ENCODE measurements around the gene PLXNB2.
"Not testable (repeated sequence)": the region's sequence is repeated elsewhere in the genome, so short reads cannot be mapped to it uniquely, and the experiment has no call there.

PLXNB2 gene

DNA sequence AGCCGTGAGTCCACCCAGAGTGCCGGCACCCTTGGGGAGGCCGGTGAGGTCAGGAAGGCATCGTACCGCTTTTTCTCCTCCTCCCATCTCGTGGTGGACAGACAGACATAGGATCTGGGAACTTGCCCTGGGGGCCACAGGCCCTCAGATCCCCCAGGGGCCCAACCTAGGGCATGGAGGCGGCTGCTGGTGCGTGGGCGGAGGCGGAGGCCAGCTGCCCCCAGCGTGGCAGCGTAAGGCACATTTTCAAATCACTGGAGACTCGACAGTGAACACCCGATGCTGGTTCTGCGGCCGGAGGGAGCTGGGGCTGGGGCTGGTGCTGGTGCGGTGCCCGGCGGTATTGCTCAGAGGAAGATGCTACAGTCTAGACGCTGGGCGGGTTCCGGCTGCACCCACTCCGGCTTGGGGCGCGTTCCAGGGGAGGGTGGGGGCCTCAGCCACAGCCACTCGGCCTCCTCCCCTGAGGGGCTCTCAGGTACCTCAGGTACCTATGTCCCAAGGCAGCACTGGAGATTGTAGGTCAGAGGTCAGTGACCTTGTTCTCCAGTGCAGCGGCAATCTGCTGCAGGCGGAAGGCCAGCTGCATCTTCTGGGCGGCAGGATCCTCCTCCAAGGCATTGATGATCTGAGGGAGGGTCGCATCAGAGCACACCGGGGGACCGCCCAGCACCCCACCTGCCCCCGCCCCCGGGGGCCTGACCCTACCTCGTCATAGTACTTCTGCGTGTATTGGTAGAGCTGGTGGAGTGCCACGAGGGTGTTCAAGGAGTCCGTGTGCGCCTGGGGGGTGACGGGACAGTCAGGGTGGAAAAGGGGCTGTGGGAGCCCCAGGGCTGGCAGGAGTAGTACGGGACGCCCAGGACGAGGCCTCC, 32.0 kb downstream of the PLXNB2 start:
- H2BK120ac ChIP-seq (ENCODE audit: insufficient read depth, low read length, poor library complexity) = no peak overlapping the region
- no peak overlapping the region for H3K18ac ChIP-seq (ENCODE audit: low read length)
- H4K91ac ChIP-seq (ENCODE audit: low read depth, low read length) = no peak overlapping the region
- no peaks in the 10 kb centered on the region for H3K79me1 ChIP-seq (ENCODE audit: low read length)
- no peak overlapping the region for H2AFZ ChIP-seq (ENCODE audit: insufficient read depth, low read length, poor library complexity)
- H3K36me3 ChIP-seq (ENCODE audit: control insufficient read depth in 1 of 2, insufficient read depth in 2 of 2, low read length in 2 of 2) = peaks cover 59 to 60% of the 10 kb centered on the region in 2 experiments
- no peak overlapping the region for H2AK5ac ChIP-seq (ENCODE audit: low read length)
- no peak overlapping the region for H3K27ac ChIP-seq (ENCODE audit: low read depth, low read length)
- peaks cover 10 to 20% of the 10 kb centered on the region in 2 experiments for H3K4me1 ChIP-seq (ENCODE audit: control insufficient read depth in 1 of 2, insufficient read depth in 2 of 2, low read length in 2 of 2)
- H4K12ac ChIP-seq (ENCODE audit: low read depth, low read length) = no peak overlapping the region
- H4K8ac ChIP-seq (ENCODE audit: low read depth, low read length) = no peak overlapping the region
- H3K27me3 ChIP-seq (ENCODE audit: insufficient read depth, low read length) = peaks cover 15% of the 10 kb centered on the region
- no peak overlapping the region for H3K23ac ChIP-seq (ENCODE audit: low read length)
- H3K4ac ChIP-seq (ENCODE audit: low read depth, low read length) = no peak overlapping the region
- DNase-seq = peak; percentile 83 to 93
- H2BK12ac ChIP-seq (ENCODE audit: low read length) = no peak overlapping the region
- no peak overlapping the region for H2BK5ac ChIP-seq (ENCODE audit: low read depth, low read length, poor library complexity)
- no peak overlapping the region for H3K4me3 ChIP-seq (ENCODE audit: low read depth, low read length)
- WGBS (ENCODE audit: extremely low coverage, insufficient coverage, insufficient read length) = no CpG with 5 or more reads among the region's 43 CpGs
- peaks cover 5% of the 10 kb centered on the region for H3K9me3 ChIP-seq (ENCODE audit: insufficient read depth, low read depth, low read length)
- H3K79me2 ChIP-seq (ENCODE audit: control insufficient read depth, insufficient read depth, low read length, poor library complexity) = no peaks in the 10 kb centered on the region
- H3K9ac ChIP-seq (ENCODE audit: low read length) = no peak overlapping the region
- no peak overlapping the region for H3K4me2 ChIP-seq (ENCODE audit: low read length)
- H3K14ac ChIP-seq (ENCODE audit: low read length) = no peak overlapping the region

GRCh38 chr22:50274771-50275170, 32.7 kb downstream of the PLXNB2 start:
- Histone ChIP-seq H3K23ac (ENCODE audit: low read length) (no peak overlapping the region), H3K4me1 (ENCODE audit: control insufficient read depth in 1 of 2, insufficient read depth in 2 of 2, low read length in 2 of 2) (peaks cover 10 to 20% of the 10 kb centered on the region in 2 experiments), H4K8ac (ENCODE audit: low read depth, low read length) (no peak overlapping the region), H3K27me3 (ENCODE audit: insufficient read depth, low read length) (peaks cover 20% of the 10 kb centered on the region), H3K9ac (ENCODE audit: low read length) (no peak overlapping the region), H2AK5ac (ENCODE audit: low read length) (no peak overlapping the region), H3K79me1 (ENCODE audit: low read length) (no peaks in the 10 kb centered on the region), H2AFZ (ENCODE audit: insufficient read depth, low read length, poor library complexity) (no peak overlapping the region), H4K91ac (ENCODE audit: low read depth, low read length) (no peak overlapping the region), H2BK12ac (ENCODE audit: low read length) (no peak overlapping the region), H3K9me3 (ENCODE audit: insufficient read depth, low read depth, low read length) (peaks cover 7% of the 10 kb centered on the region), H3K4me3 (ENCODE audit: low read depth, low read length) (no peak overlapping the region), H3K4me2 (ENCODE audit: low read length) (no peak overlapping the region), H2BK120ac (ENCODE audit: insufficient read depth, low read length, poor library complexity) (no peak overlapping the region), H3K14ac (ENCODE audit: low read length) (no peak overlapping the region), H2BK5ac (ENCODE audit: low read depth, low read length, poor library complexity) (no peak overlapping the region), H3K79me2 (ENCODE audit: control insufficient read depth, insufficient read depth, low read length, poor library complexity) (no peaks in the 10 kb centered on the region), H4K12ac (ENCODE audit: low read depth, low read length) (no peak overlapping the region), H3K27ac (ENCODE audit: low read depth, low read length) (no peak overlapping the region), H3K4ac (ENCODE audit: low read depth, low read length) (no peak overlapping the region), H3K36me3 (ENCODE audit: control insufficient read depth in 1 of 2, insufficient read depth in 2 of 2, low read length in 2 of 2) (peaks cover 53% of the 10 kb centered on the region in 2 experiments), H3K18ac (ENCODE audit: low read length) (no peak overlapping the region)
- no CpG with 5 or more reads among the region's 7 CpGs for WGBS (ENCODE audit: extremely low coverage, insufficient coverage, insufficient read length)
- no peak for DNase-seq

GRCh38 chr22:50274311-50274710, 33.1 kb downstream of the PLXNB2 start:
- H3K27ac ChIP-seq (ENCODE audit: low read depth, low read length) = no peak overlapping the region
- H4K8ac ChIP-seq (ENCODE audit: low read depth, low read length) = no peak overlapping the region
- H2BK12ac ChIP-seq (ENCODE audit: low read length) = no peak overlapping the region
- H3K23ac ChIP-seq (ENCODE audit: low read length) = no peak overlapping the region
- H4K12ac ChIP-seq (ENCODE audit: low read depth, low read length) = no peak overlapping the region
- H3K4me1 ChIP-seq (ENCODE audit: control insufficient read depth in 1 of 2, insufficient read depth in 2 of 2, low read length in 2 of 2) = peaks cover 10 to 20% of the 10 kb centered on the region in 2 experiments
- no peaks in the 10 kb centered on the region for H3K79me2 ChIP-seq (ENCODE audit: control insufficient read depth, insufficient read depth, low read length, poor library complexity)
- DNase-seq = peak in 1 of 2 donors; percentile 66
- H3K9me3 ChIP-seq (ENCODE audit: insufficient read depth, low read depth, low read length) = peaks cover 7% of the 10 kb centered on the region
- no CpG with 5 or more reads among the region's 7 CpGs for WGBS (ENCODE audit: extremely low coverage, insufficient coverage, insufficient read length)
- no peak overlapping the region for H2BK120ac ChIP-seq (ENCODE audit: insufficient read depth, low read length, poor library complexity)
- no peak overlapping the region for H3K9ac ChIP-seq (ENCODE audit: low read length)
- no peak overlapping the region for H3K4ac ChIP-seq (ENCODE audit: low read depth, low read length)
- no peak overlapping the region for H3K4me3 ChIP-seq (ENCODE audit: low read depth, low read length)
- peaks cover 48 to 49% of the 10 kb centered on the region in 2 experiments for H3K36me3 ChIP-seq (ENCODE audit: control insufficient read depth in 1 of 2, insufficient read depth in 2 of 2, low read length in 2 of 2)
- no peak overlapping the region for H2AFZ ChIP-seq (ENCODE audit: insufficient read depth, low read length, poor library complexity)
- H3K14ac ChIP-seq (ENCODE audit: low read length) = no peak overlapping the region
- H3K79me1 ChIP-seq (ENCODE audit: low read length) = no peaks in the 10 kb centered on the region
- H3K4me2 ChIP-seq (ENCODE audit: low read length) = no peak overlapping the region
- no peak overlapping the region for H2AK5ac ChIP-seq (ENCODE audit: low read length)
- H3K27me3 ChIP-seq (ENCODE audit: insufficient read depth, low read length) = peaks cover 24% of the 10 kb centered on the region
- H3K18ac ChIP-seq (ENCODE audit: low read length) = no peak overlapping the region
- no peak overlapping the region for H4K91ac ChIP-seq (ENCODE audit: low read depth, low read length)
- H2BK5ac ChIP-seq (ENCODE audit: low read depth, low read length, poor library complexity) = no peak overlapping the region

GRCh38 chr22:50273781-50274180, 33.7 kb downstream of the PLXNB2 start:
- H2BK12ac ChIP-seq (ENCODE audit: low read length); H3K14ac ChIP-seq (ENCODE audit: low read length); H4K8ac ChIP-seq (ENCODE audit: low read depth, low read length); H3K4me3 ChIP-seq (ENCODE audit: low read depth, low read length); H4K91ac ChIP-seq (ENCODE audit: low read depth, low read length); H3K9me3 ChIP-seq (ENCODE audit: insufficient read depth, low read depth, low read length); H3K79me2 ChIP-seq (ENCODE audit: control insufficient read depth, insufficient read depth, low read length, poor library complexity); H3K4ac ChIP-seq (ENCODE audit: low read depth, low read length); H3K27ac ChIP-seq (ENCODE audit: low read depth, low read length); H3K23ac ChIP-seq (ENCODE audit: low read length); H2BK5ac ChIP-seq (ENCODE audit: low read depth, low read length, poor library complexity); H3K4me2 ChIP-seq (ENCODE audit: low read length); DNase-seq; H2BK120ac ChIP-seq (ENCODE audit: insufficient read depth, low read length, poor library complexity); H4K12ac ChIP-seq (ENCODE audit: low read depth, low read length); H3K9ac ChIP-seq (ENCODE audit: low read length); H3K79me1 ChIP-seq (ENCODE audit: low read length); H2AK5ac ChIP-seq (ENCODE audit: low read length); H2AFZ ChIP-seq (ENCODE audit: insufficient read depth, low read length, poor library complexity); H3K18ac ChIP-seq (ENCODE audit: low read length): not testable (repeated sequence)
- H3K4me1 ChIP-seq (ENCODE audit: control insufficient read depth in 1 of 2, insufficient read depth in 2 of 2, low read length in 2 of 2) = peaks cover 10 to 20% of the 10 kb centered on the region in 2 experiments
- peaks cover 43% of the 10 kb centered on the region in 2 experiments for H3K36me3 ChIP-seq (ENCODE audit: control insufficient read depth in 1 of 2, insufficient read depth in 2 of 2, low read length in 2 of 2)
- WGBS (ENCODE audit: extremely low coverage, insufficient coverage, insufficient read length) = no CpG with 5 or more reads among the region's 10 CpGs
- H3K27me3 ChIP-seq (ENCODE audit: insufficient read depth, low read length) = peaks cover 29% of the 10 kb centered on the region

Measured in trophoblast cell (in vitro differentiated cells and primary cell).